ENCODE data around the gene SULT1A2.
"Not testable (repeated sequence)": the region's sequence is repeated elsewhere in the genome, so short reads cannot be mapped to it uniquely, and the experiment has no call there.

SULT1A2 gene

DNA sequence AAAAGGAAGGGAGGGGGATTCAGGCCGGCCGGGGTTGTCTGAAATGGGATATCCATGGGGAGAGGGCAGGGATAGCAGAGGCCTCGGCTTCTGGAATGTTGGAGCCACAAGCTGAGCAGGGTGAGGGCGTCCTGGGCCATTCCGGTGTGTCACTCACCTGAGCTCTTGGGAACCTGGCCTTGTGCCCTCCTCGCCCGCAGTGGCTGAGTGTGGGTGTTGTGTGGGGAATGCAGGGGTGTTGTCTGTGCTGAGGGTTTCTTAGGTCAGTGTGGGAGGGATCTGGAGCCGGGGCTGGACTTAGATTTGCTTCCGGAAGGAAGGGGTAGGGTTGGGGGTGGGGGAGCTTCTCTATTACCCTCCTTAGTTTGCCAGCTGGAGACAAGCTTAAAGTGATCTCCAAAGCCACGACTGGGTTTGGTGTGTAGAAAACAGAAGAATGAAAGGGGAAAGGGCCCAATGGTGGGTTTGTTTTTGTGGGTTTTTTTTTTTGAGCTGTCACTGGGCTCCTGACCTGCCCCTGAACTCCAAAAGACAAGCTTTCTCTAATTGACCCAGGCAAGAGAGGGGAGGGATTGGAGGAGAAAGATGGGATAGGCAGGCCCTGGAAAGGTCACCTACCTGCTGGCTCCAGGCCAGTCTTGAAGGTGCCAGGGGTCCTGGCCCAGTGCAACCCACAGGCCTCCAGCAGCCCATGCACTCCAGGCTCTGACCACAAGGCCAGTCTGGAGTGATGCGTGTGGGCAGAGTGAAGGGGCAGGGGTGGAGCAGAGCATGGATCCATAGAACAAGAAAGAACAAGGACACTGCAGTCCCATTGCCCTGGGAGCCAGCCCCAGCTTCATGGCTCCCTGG, at the start of gene SULT1A2:
Gene SULT1A2 (minus strand): TSS at position 211 of the 852 bp plus-strand sequence. CDS start 1,120 bp downstream, outside the sequence.
- no peak for DNase-seq

DNA sequence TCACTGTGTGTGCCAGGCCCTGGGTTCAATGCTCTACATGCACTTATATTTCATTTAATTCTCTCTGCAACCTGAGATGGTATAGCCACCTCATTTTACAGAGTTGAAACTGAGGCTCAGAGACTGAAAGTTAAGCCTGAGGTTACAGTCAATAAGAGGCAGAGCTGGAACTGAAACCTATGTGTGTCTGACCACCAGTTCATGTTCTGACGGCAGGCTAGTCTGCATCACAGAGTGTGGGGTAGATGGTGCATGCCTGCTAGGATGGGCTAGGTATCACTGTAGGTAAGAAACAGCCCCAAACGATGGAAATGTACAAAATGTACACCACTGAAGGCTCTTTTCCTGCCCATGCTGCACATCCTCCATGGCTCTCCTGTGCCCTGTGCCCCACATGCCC, 43.1 kb upstream of the SULT1A2 start:
- not testable (repeated sequence) for DNase-seq

GRCh38 chr16:28638359-28638758, 41.5 kb upstream of the SULT1A2 start:
- DNase-seq = not testable (repeated sequence)

GRCh38 chr16:28637765-28638164, 40.9 kb upstream of the SULT1A2 start, which contains the start of gene NPIPB8:
Gene NPIPB8 (plus strand): TSS chr16:28638065. CDS start chr16:28638361, 296 bp downstream.
- not testable (repeated sequence) for DNase-seq

- DNase-seq = not testable (repeated sequence)
Observed at GRCh38 chr16:28636093-28636823, 39.4 kb upstream of the SULT1A2 start.

DNA sequence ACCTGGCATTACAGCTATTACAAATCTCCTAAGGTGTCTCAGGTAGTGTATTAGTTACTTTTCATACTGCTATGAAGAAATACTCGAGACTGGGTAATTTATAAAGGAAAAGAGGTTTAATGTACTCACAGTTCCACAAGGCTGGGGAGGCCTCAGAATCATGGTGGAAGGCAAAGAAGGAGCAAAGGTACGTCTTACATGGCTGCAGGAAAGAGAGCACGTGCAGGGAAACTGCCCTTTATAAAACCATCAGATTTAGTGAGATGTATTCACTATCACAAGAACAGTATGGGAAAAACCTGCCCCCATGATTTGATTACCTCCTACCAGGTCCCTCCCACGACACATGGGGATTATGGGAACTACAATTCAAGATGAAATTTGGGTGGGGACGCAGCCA, 34.1 kb upstream of the SULT1A2 start:
- DNase-seq = not testable (repeated sequence)

GRCh38 chr16:28623172-28623711, 26.4 kb upstream of the SULT1A2 start:
- DNase-seq = peak; percentile 78 to 84

GRCh38 chr16:28622532-28623171, 25.8 kb upstream of the SULT1A2 start:
- not testable (repeated sequence) for DNase-seq

GRCh38 chr16:28621481-28622155, 24.8 kb upstream of the SULT1A2 start:
- no peak for DNase-seq

GRCh38 chr16:28620316-28620715, 23.5 kb upstream of the SULT1A2 start:
- DNase-seq = not testable (repeated sequence)

- no peak for DNase-seq
Observed at GRCh38 chr16:28617874-28618273, 21.0 kb upstream of the SULT1A2 start.

DNA sequence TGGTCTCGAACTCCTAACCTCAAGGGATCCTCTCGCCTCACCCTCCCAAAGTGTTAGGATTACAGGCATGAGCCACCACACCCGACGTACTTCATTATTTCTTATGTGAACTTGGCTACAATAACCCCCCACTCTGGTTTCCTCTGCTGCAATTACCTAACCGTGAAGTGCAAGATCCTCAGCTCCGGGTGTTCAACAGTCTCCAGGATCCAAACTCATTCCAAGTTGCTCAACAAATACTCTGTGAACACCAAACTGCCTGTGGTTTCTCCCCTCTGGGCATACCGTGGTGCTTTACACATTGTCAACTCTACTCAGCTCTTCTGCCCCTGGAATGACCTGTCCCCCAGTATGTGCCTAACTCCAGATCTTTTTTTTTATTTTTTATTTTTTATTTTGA, 19.8 kb upstream of the SULT1A2 start:
- DNase-seq = no peak

GRCh38 chr16:28616224-28616577, 19.4 kb upstream of the SULT1A2 start:
- not testable (repeated sequence) for DNase-seq

GRCh38 chr16:28615486-28616223, 18.8 kb upstream of the SULT1A2 start:
- DNase-seq = peak; percentile 45 to 55

- DNase-seq = not testable (repeated sequence)
Observed at GRCh38 chr16:28614561-28614960, 17.7 kb upstream of the SULT1A2 start.

GRCh38 chr16:28613912-28614311, 17.1 kb upstream of the SULT1A2 start:
- not testable (repeated sequence) for DNase-seq

- DNase-seq = not testable (repeated sequence)
Observed at GRCh38 chr16:28612359-28613280, 15.8 kb upstream of the SULT1A2 start.

- no peak for DNase-seq
Observed at GRCh38 chr16:28610595-28611191, 13.8 kb upstream of the SULT1A2 start.

DNA sequence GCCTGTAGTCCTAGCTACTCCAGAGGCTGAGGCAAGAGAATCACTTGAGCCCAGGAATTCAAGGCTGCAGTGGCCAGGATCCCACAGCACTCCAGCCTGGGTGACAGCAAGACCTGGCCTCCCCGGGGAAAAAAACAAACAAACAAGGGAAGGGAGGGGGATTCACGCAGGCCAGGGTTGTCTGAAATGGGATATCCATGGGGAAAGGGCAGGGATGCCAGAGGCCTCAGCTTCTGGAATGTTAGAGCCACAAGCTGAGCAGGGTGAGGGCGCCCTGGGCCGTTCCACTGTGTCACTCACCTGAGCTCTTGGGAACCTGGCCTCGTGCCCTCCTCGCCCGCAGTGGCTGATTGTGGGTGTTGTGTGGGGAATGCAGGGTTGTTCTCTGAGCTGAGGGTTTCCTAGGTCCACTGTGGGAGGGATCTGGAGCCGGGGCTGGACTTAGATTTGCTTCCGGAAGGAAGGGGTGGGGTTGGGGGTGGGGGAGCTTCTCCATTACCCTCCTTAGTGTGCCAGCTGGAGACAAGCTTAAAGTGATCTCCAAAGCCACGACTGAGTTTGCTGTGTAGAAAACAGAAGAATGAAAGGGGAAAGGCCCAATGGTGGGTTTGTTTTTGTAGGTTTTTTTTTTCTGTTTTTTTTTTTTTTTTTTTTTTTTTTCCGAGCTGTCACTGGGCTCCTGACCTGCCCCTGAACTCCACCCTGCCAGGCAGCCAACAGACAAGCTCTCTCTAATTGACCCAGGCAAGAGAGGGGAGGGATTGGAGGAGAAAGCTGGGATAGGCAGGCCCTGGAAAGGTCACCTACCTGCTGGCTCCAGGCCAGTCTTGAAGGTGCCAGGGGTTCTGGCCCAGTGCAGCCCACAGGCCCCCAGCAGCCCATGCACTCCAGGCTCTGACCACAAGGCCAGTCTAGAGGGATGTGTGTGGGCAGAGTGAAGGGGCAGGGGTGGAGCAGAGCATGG, 13.1 kb upstream of the SULT1A2 start, which contains the start of gene SULT1A1:
Gene SULT1A1 (minus strand): TSS at position 414 of the 964 bp plus-strand sequence. CDS start 1,189 bp downstream, outside the sequence.
- peak; percentile 18 to 25 for DNase-seq
